GM23338 (cell line): ENCODE results near the gene OCIAD1.

Source experiments
- CREB1 ChIP-seq: fragments of 250-450 bp; sonication (Bioruptor Pico); IDR thresholded peaks from 2 replicates; pipeline ENCODE4 v1.5.0; 2020; ENCODE audit warnings: low read depth, mild to moderate bottlenecking, moderate library complexity
- CTCF ChIP-seq, 2 experiments: fragments of 200-600 bp in 1 of 2; sonication (generic) in 1 of 2; conservative IDR thresholded peaks; 2 replicates each; pipeline versions ENCODE4 v1.5.1 to v1.6.1; 2016 to 2017; ENCODE audit warnings: antibody characterized with exemption in 2 of 2, low read depth in 2 of 2, mild to moderate bottlenecking in 2 of 2, moderate library complexity in 1 of 2
- EZH2 ChIP-seq: fragments of 200-600 bp; sonication (generic); IDR thresholded peaks from one replicate; pipeline ENCODE4 v1.8.0; 2017; ENCODE audit warnings: antibody characterized with exemption, mild to moderate bottlenecking, low read depth; ENCODE audit not compliant: unreplicated experiment
- EZH2phosphoT487 ChIP-seq: fragments of 200-600 bp; sonication (generic); IDR thresholded peaks from one replicate; pipeline ENCODE4 v1.8.1; 2018; ENCODE audit warnings: antibody characterized with exemption; ENCODE audit not compliant: unreplicated experiment
- JUNB ChIP-seq: IDR thresholded peaks from one replicate; pipeline ENCODE4 v1.6.1; 2016; ENCODE audit warnings: antibody characterized with exemption; ENCODE audit not compliant: unreplicated experiment
- POLR2AphosphoS5 ChIP-seq: IDR thresholded peaks from 2 replicates; pipeline ENCODE4 v1.6.1; 2016; ENCODE audit warnings: antibody characterized with exemption, low read depth
- REST ChIP-seq: IDR thresholded peaks from one replicate; pipeline ENCODE4 v1.6.1; 2018; ENCODE audit warnings: antibody characterized with exemption; ENCODE audit not compliant: unreplicated experiment
- STAT1 ChIP-seq: IDR thresholded peaks from one replicate; pipeline ENCODE4 v1.6.1; 2016; ENCODE audit warnings: antibody characterized with exemption; ENCODE audit not compliant: unreplicated experiment
- ZNF114 ChIP-seq: fragments of 250-450 bp; sonication (Bioruptor Pico); IDR thresholded peaks from 2 replicates; pipeline ENCODE4 v1.5.0; 2020; ENCODE audit warnings: mild to moderate bottlenecking, moderate library complexity
- ZNF331 ChIP-seq: fragments of 250-450 bp; sonication (Bioruptor Pico); IDR thresholded peaks from 2 replicates; pipeline ENCODE4 v1.5.0; 2020; ENCODE audit warnings: low read depth, mild to moderate bottlenecking, moderate library complexity

GRCh38 chr4:48910511-48910910, 79.6 kb downstream of the OCIAD1 start:
- TF ChIP-seq CTCF (conservative IDR thresholded peaks at IDR 0.05; ENCODE audit: low read depth in 2 of 2) (no peak), EZH2phosphoT487 (no peak), ZNF114 (CRISPR knock-in tag) (no peak), ZNF331 (CRISPR knock-in tag) (no peak), EZH2 (no peak), POLR2AphosphoS5 (no peak), JUNB (no peak), STAT1 (no peak), CREB1 (CRISPR knock-in tag) (no peak), REST (no peak)
